HepG2 (cell line): ENCODE measurements around the gene TTLL11. TPM values are rescaled to one million over a fixed set of nuclear protein-coding genes. Genes with fewer than 3 reads are reported as not detected.
A peak's percentile ranks its signal among the peaks of the same experiment; 100 is the strongest.

Experiments
- ATF2 ChIP-seq: sonication (generic); formaldehyde crosslinking; IDR thresholded peaks from 2 replicates; pipeline ENCODE4 v1.4.0; 2020; ENCODE audit warnings: missing genetic modification reagents
- CTCF ChIP-seq: sonication (generic); formaldehyde crosslinking; IDR thresholded peaks from 2 replicates; pipeline ENCODE4 v1.5.0; 2020; ENCODE audit warnings: mild to moderate bottlenecking, missing genetic modification reagents, moderate library complexity
- GMEB1 ChIP-seq: sonication (generic); formaldehyde crosslinking; IDR thresholded peaks from 2 replicates; pipeline ENCODE4 v1.5.1; 2020; ENCODE audit warnings: missing genetic modification reagents, mild to moderate bottlenecking, borderline replicate concordance
- HBP1 ChIP-seq: IDR thresholded peaks from 2 replicates; pipeline ENCODE4 v1.6.1; 2016; ENCODE audit warnings: low read depth, control low read depth
- IRF2 ChIP-seq: IDR thresholded peaks from 2 replicates; pipeline ENCODE4 v1.6.1; 2018; ENCODE audit warnings: missing genetic modification reagents, missing compliant biosample characterization
- KDM2A ChIP-seq: sonication (generic); formaldehyde crosslinking; IDR thresholded peaks from 2 replicates; pipeline ENCODE4 v1.4.0; 2020; ENCODE audit warnings: low read depth, missing genetic modification reagents, borderline replicate concordance
- MIER3 ChIP-seq: IDR thresholded peaks from 2 replicates; pipeline ENCODE4 v1.6.1; 2016; ENCODE audit warnings: missing compliant biosample characterization, borderline replicate concordance
- RARA ChIP-seq: IDR thresholded peaks from 2 replicates; pipeline ENCODE4 v1.6.1; 2016; ENCODE audit warnings: missing genetic modification reagents, missing compliant biosample characterization
- SOX13 ChIP-seq, 3 experiments: fragments of 450-650 bp in 1 of 3; sonication (generic) in 1 of 3; formaldehyde crosslinking in 1 of 3; IDR thresholded peaks in 2 of 3; conservative IDR thresholded peaks in 1 of 3; 2 replicates each; pipeline versions ENCODE4 v1.5.0 to v1.6.1; 2016 to 2020; ENCODE audit warnings: antibody characterized with exemption in 1 of 3, mild to moderate bottlenecking in 1 of 3, missing compliant biosample characterization in 1 of 3, missing genetic modification reagents in 1 of 3, moderate library complexity in 1 of 3
- THAP11 ChIP-seq: IDR thresholded peaks from 2 replicates; pipeline ENCODE4 v1.6.1; 2016; ENCODE audit warnings: missing biosample characterization, missing genetic modification reagents
- ZNF569 ChIP-seq: sonication (generic); formaldehyde crosslinking; IDR thresholded peaks from 2 replicates; pipeline ENCODE4 v1.5.0; 2020; ENCODE audit warnings: mild to moderate bottlenecking, missing genetic modification reagents, moderate library complexity, borderline replicate concordance
- ZNF749 ChIP-seq: sonication (generic); formaldehyde crosslinking; IDR thresholded peaks from 2 replicates; pipeline ENCODE4 v1.8.0; 2022; ENCODE audit warnings: mild to moderate bottlenecking, missing genetic modification reagents, moderate library complexity, borderline replicate concordance
- ZNF772 ChIP-seq: sonication (generic); formaldehyde crosslinking; IDR thresholded peaks from 2 replicates; pipeline ENCODE4 v1.5.0; 2020; ENCODE audit warnings: mild to moderate bottlenecking, missing genetic modification reagents
- polyA plus RNA-seq, 8 experiments: library from polyadenylated mRNA; depleted of rRNA in 3 of 8; stranded (reverse) in 7 of 8; unstranded in 1 of 8; fragments of >200 nt; fragmentation: Illumina TruSeq in 4 of 8; extraction: Trizol in 4 of 8; gene quantifications; 2 replicates each; pipeline versions ENCODE4 v1.2.1 to v1.2.3, GENCODE V29; 2011 to 2016; ENCODE audit warnings: low read depth in 4 of 8, missing spikeins in 1 of 8, mixed read lengths in 1 of 8; ENCODE audit not compliant: insufficient read depth in 1 of 8
- total RNA-seq, 5 experiments: library from RNA; depleted of rRNA; stranded (reverse); fragments of >200 nt; fragmentation: Illumina TruSeq; extraction: Trizol; gene quantifications; 2 replicates each; pipeline ENCODE4 v1.2.3, GENCODE V29; 2016; ENCODE audit warnings: low read depth in 1 of 5

TTLL11 gene
- total and polyA plus RNA-seq, 2 of the 13 experiments (the other 11 are each of a cell fraction or from before 2014, with no cell fraction given), result 4.5 to 5.2 TPM

DNA sequence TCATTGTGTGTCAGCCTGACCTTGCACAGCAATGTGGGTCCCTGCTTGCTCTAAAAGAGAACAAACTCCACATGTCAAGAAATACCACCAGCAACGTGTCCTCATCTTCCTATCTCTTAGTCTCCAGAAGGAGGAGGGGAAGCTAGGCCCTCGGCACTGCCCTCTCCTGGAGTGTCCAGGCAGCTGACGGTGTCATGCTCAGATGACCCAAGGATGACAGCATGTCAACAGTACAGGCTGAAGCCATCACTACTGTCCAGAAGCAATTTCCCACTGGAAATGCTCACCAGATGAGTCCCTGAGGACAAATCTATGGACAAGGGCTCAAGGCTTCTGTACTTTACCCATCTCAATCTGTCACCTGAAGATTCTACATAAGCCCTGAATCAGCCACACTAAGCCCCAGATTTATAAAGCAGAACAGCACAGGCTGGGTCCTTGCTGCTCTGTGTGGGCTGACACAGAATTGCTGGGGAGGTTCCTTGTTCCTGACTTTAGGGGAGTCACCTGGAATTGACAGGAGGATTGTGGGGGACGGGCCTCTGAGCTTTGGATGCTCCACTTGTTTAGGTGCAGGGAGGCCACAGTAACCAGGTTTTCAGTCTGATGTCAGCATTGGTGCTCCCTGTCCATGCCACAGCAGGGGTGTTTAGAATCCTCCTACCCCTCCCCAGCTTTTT, 231.5 kb downstream of the TTLL11 start (continued):
- no peak for TF ChIP-seq GMEB1 (CRISPR knock-in tag)
- TF ChIP-seq THAP11 (CRISPR knock-in tag), result peak; percentile 61
- TF ChIP-seq ZNF749 (CRISPR knock-in tag), result no peak
- peak; percentile 29; the same call in 1 of the 2 replicates for TF ChIP-seq ATF2 (CRISPR knock-in tag)
- no peak for TF ChIP-seq HBP1 (CRISPR knock-in tag)
- no peak for TF ChIP-seq ZNF569 (CRISPR knock-in tag)
- TF ChIP-seq RARA (CRISPR knock-in tag), result no peak
- no peak for TF ChIP-seq SOX13 (IDR thresholded peaks at IDR 0.05)
- 0 out of 4 replicates have a peak, but pooled peaks of 1 of the 2 experiments have one; percentile 8 for TF ChIP-seq SOX13 (CRISPR knock-in tag; conservative IDR thresholded peaks at IDR 0.05 in 1 of 2, IDR thresholded peaks at IDR 0.05 in 1 of 2)
- peak; percentile 63 for TF ChIP-seq KDM2A (CRISPR knock-in tag)
- no peak for TF ChIP-seq ZNF772 (CRISPR knock-in tag)
- 0 out of 2 replicates have a peak, but pooled peaks have one; percentile 40 for TF ChIP-seq IRF2 (CRISPR knock-in tag)
- TF ChIP-seq CTCF (CRISPR knock-in tag), result peak; percentile 92
- 0 out of 2 replicates have a peak, but pooled peaks have one; percentile 26 for TF ChIP-seq MIER3 (CRISPR knock-in tag)
